Lower lobe of right lung (tissue), 2 donors: ENCODE results near the gene WIPF3. TPM values are rescaled to one million over a fixed set of nuclear protein-coding genes. Genes with fewer than 3 reads are reported as not detected.

Experiments
- ATAC-seq, 2 donors: fragments of 200-7000 bp; cut with Tn5 transposase; one replicate each; pipeline ENCODE4 v1.9.1; 2020 to 2022; ENCODE audit warnings: mild to moderate bottlenecking in 2 of 2, moderate library complexity in 2 of 2
- DNase-seq: peaks from one replicate; pipeline ENCODE4 v3.0.0-alpha.2; 2020
- H3K27ac ChIP-seq: fragments of 200-600 bp; one replicate; pipeline ENCODE4 v1.8.0; 2022
- H3K27me3 ChIP-seq: fragments of 200-600 bp; one replicate; pipeline ENCODE4 v1.8.0; 2022; ENCODE audit warnings: low read depth
- H3K36me3 ChIP-seq: fragments of 200-600 bp; one replicate; pipeline ENCODE4 v1.8.0; 2022; ENCODE audit warnings: mild to moderate bottlenecking
- H3K4me1 ChIP-seq: fragments of 200-600 bp; one replicate; pipeline ENCODE4 v1.8.0; 2022
- H3K4me3 ChIP-seq: fragments of 200-600 bp; one replicate; pipeline ENCODE4 v1.8.0; 2022; ENCODE audit warnings: mild to moderate bottlenecking
- H3K9me3 ChIP-seq: fragments of 200-600 bp; one replicate; pipeline ENCODE4 v1.8.0; 2022
- CTCF ChIP-seq: fragments of 200-600 bp; IDR thresholded peaks from one replicate; pipeline ENCODE4 v1.8.0; 2022; ENCODE audit warnings: antibody characterized with exemption, mild to moderate bottlenecking
- intact Hi-C: fragments of 100-400 bp; cut with DNase I; formaldehyde crosslinking; loops from one replicate; pipeline ENCODE4 v1.11.0; 2022
- total RNA-seq: library from RNA; stranded (reverse); fragmentation: NEBNext Ultra II Directional; extraction: Animal tissue kit (Norgen Biotek cat#: 25700); gene quantifications from one replicate; pipeline ENCODE4 v1.2.1, GENCODE V29; 2021
- donor health status: DM: no; HTN: yes; CAD: no; lungs with severe emphysema.

The WIPF3 gene
- total RNA-seq, 1 donor from 2014 or later: 0.95 TPM

- ATAC-seq: no peak
- H3K9me3 ChIP-seq: peaks cover 4% of the 10 kb centered on the region
- intact Hi-C loops: no loop called here
- no peaks in the 10 kb centered on the region for H3K4me1 ChIP-seq
- no peak overlapping the region for H3K4me3 ChIP-seq
- no peak for TF ChIP-seq CTCF
- no peak overlapping the region for H3K27ac ChIP-seq
- no peak for DNase-seq
- H3K27me3 ChIP-seq: no peaks in the 10 kb centered on the region
- no peaks in the 10 kb centered on the region for H3K36me3 ChIP-seq
Measured at GRCh38 chr7:29896685-29897411, 90.5 kb downstream of the WIPF3 start.

- Histone ChIP-seq H3K36me3 (no peaks in the 10 kb centered on the region), H3K27ac (no peak overlapping the region), H3K27me3 (no peaks in the 10 kb centered on the region), H3K4me3 (no peak overlapping the region), H3K4me1 (no peaks in the 10 kb centered on the region), H3K9me3 (peaks cover 4% of the 10 kb centered on the region)
- no peak for TF ChIP-seq CTCF
- ATAC-seq (no peak), DNase-seq (no peak)
- intact Hi-C loops: no loop called here
Measured at GRCh38 chr7:29898301-29898700, 92.0 kb downstream of the WIPF3 start.

DNA sequence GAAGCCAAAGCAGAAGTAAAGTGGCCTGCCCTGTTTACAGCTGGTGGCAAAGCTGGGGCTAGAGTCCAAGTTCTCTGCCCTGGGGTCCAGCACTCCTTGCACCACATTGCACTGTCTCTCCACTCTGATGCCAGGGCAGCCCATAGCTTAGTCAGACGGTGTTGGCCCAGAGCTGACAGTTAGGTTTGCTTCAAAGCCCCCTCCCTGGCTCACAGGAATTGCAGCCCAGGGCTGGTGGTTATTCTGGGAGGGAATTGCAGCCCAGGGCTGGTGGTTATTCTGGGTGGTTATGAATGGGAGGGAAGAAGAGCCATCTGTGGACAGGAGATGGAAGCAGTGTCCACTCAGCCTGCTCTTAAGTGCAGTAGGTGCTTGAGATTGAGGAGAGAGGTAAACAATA lies 94.4 kb downstream of the WIPF3 start:
- ATAC-seq: no peak
- H3K4me1 ChIP-seq: no peaks in the 10 kb centered on the region
- no peaks in the 10 kb centered on the region for H3K36me3 ChIP-seq
- no peak overlapping the region for H3K27ac ChIP-seq
- peaks cover 8% of the 10 kb centered on the region for H3K9me3 ChIP-seq
- H3K4me3 ChIP-seq: no peak overlapping the region
- intact Hi-C loops: no loop called here
- no peaks in the 10 kb centered on the region for H3K27me3 ChIP-seq
- TF ChIP-seq CTCF: no peak
- DNase-seq: no peak

DNA sequence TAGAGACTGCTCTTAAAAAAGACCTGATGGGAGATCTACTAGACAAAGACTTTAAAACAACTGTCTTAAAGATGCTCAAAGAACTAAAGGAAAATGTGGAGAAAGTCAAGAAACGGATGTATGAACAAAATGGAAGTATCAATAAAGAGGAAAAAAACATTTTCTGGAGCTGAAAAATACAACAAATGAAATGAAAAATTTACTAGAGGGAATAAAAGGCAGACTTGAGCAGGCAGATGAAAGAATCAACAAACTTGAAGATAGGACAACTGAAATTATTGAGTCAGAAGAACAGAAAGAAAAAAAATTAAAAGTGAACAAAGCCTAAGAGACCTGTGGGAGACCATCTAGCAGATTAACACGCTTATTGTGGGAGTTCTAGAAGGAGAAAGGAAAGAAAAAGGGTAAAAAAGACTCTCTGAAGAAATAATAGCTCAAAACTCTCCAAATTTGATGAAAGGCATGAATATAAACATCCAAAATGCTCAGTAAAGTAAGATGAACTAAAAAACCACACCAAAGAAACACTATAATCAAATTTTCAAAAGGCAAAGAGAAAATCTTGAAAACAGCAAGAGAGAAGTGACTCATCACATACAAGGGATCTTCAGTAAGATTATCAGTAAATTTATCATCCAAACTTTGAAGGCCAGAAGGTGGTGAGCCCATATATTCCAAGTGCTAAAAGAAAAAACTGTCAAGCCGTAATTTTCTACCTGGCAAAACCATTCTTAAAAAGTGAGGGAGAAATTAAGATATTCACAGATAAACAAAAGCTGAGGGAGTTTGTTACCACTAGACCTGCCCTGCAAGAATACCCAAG lies 100.1 kb downstream of the WIPF3 start:
- DNase-seq (no peak), ATAC-seq (no peak)
- H3K4me1 ChIP-seq: no peaks in the 10 kb centered on the region
- H3K27me3 ChIP-seq: no peaks in the 10 kb centered on the region
- H3K9me3 ChIP-seq: peaks cover 15% of the 10 kb centered on the region
- H3K36me3 ChIP-seq: no peaks in the 10 kb centered on the region
- H3K27ac ChIP-seq: no peak overlapping the region
- H3K4me3 ChIP-seq: no peak overlapping the region
- intact Hi-C loops: no loop called here
- no peak for TF ChIP-seq CTCF

GRCh38 chr7:29914180-29914579 lies 107.9 kb downstream of the WIPF3 start:
- ATAC-seq (no peak), DNase-seq (no peak)
- no peaks in the 10 kb centered on the region for H3K4me1 ChIP-seq
- TF ChIP-seq CTCF: no peak
- H3K27ac ChIP-seq: no peak overlapping the region
- no peaks in the 10 kb centered on the region for H3K9me3 ChIP-seq
- no peak overlapping the region for H3K4me3 ChIP-seq
- no peaks in the 10 kb centered on the region for H3K27me3 ChIP-seq
- intact Hi-C loops: no loop called here
- peaks cover 2% of the 10 kb centered on the region for H3K36me3 ChIP-seq
